Loucy (cell line): ENCODE results near the gene TMEM30B.
"Not testable (repeated sequence)": the region's sequence is repeated elsewhere in the genome, so short reads cannot be mapped to it uniquely, and the experiment has no call there.

Experiments
- CTCF ChIP-seq: fragments of 200-600 bp; sonication (generic); conservative IDR thresholded peaks from 2 replicates; pipeline ENCODE4 v1.5.1; 2014; ENCODE audit warnings: mild to moderate bottlenecking, antibody characterized with exemption, low read length
- EZH2phosphoT487 ChIP-seq: fragments of 200-600 bp; IDR thresholded peaks from 2 replicates; pipeline ENCODE4 v1.6.1; 2018; ENCODE audit warnings: antibody characterized with exemption, mild to moderate bottlenecking, moderate library complexity, borderline replicate concordance

GRCh38 chr14:61239285-61239684 is 41.9 kb downstream of the TMEM30B start:
- not testable (repeated sequence) for TF ChIP-seq CTCF, EZH2phosphoT487
